ENCODE results near the gene GDF10. TPM values are rescaled to one million over a fixed set of nuclear protein-coding genes. Genes with fewer than 3 reads are reported as not detected.

Gene GDF10
- total RNA-seq, 1 donor from 2014 or later = not detected

- no peak for DNase-seq
These were observed 23.9 kb upstream of the GDF10 start for GRCh38 chr10:47276071-47276470.

- no peak for DNase-seq
These were observed 23.2 kb upstream of the GDF10 start for GRCh38 chr10:47276576-47277351.

GRCh38 chr10:47277352-47278151, 22.4 kb upstream of the GDF10 start:
- no peak for DNase-seq

- no peak for DNase-seq
These were observed 21.9 kb upstream of the GDF10 start for GRCh38 chr10:47278152-47278473.

- no peak for DNase-seq
These were observed 21.3 kb upstream of the GDF10 start for GRCh38 chr10:47278720-47279119.

GRCh38 chr10:47279276-47279675, 20.7 kb upstream of the GDF10 start:
- no peak for DNase-seq

GRCh38 chr10:47282005-47282656, 17.9 kb upstream of the GDF10 start:
- DNase-seq = no peak

GRCh38 chr10:47282657-47283018, 17.4 kb upstream of the GDF10 start:
- no peak for DNase-seq

- no peak for DNase-seq
These were observed 16.8 kb upstream of the GDF10 start for GRCh38 chr10:47283101-47283630.

GRCh38 chr10:47283848-47284247, 16.1 kb upstream of the GDF10 start:
- DNase-seq = no peak

- DNase-seq = no peak
These were observed 14.4 kb upstream of the GDF10 start for GRCh38 chr10:47285381-47286115.

- no peak for DNase-seq
These were observed 13.9 kb upstream of the GDF10 start for GRCh38 chr10:47286116-47286505.

GRCh38 chr10:47286591-47287315, 13.2 kb upstream of the GDF10 start:
- DNase-seq = no peak

GRCh38 chr10:47287365-47287802, 12.6 kb upstream of the GDF10 start:
- no peak for DNase-seq

- DNase-seq = no peak
These were observed 12.2 kb upstream of the GDF10 start for GRCh38 chr10:47287805-47288204.

- DNase-seq = no peak
These were observed 11.8 kb upstream of the GDF10 start for GRCh38 chr10:47288236-47288635.

GRCh38 chr10:47288916-47289495, 11.0 kb upstream of the GDF10 start:
- DNase-seq = no peak

- DNase-seq = no peak
These were observed 10.1 kb upstream of the GDF10 start for GRCh38 chr10:47289921-47290320.

GRCh38 chr10:47290338-47290737, 9.7 kb upstream of the GDF10 start:
- no peak for DNase-seq

GRCh38 chr10:47291682-47292081, 8.3 kb upstream of the GDF10 start:
- DNase-seq = no peak

GRCh38 chr10:47294057-47294456, 5.9 kb upstream of the GDF10 start:
- no peak for DNase-seq

- no peak for DNase-seq
These were observed 5.5 kb upstream of the GDF10 start for GRCh38 chr10:47294501-47294900.

Measured in dermis blood vessel endothelial cell (primary cell).